IPS DF 6.9 (cell line): ENCODE measurements around the gene KRTAP4-16.
"Not testable (repeated sequence)": the region's sequence is repeated elsewhere in the genome, so short reads cannot be mapped to it uniquely, and the experiment has no call there.

ENCODE experiments used
- DNase-seq: peaks from one replicate; pipeline ENCODE4 v3.0.0-alpha.2; 2013; ENCODE audit warnings: low read depth, low spot score
- H3K27ac ChIP-seq: one replicate; pipeline ENCODE4 v1.5.1; 2013; ENCODE audit warnings: low read length, control low read depth
- H3K27me3 ChIP-seq: 2 replicates; pipeline ENCODE4 v1.6.1; 2013; ENCODE audit warnings: mild to moderate bottlenecking, low read length; ENCODE audit not compliant: control insufficient read depth, insufficient read depth
- H3K36me3 ChIP-seq: 2 replicates; pipeline ENCODE4 v1.6.1; 2013; ENCODE audit warnings: low read length; ENCODE audit not compliant: control insufficient read depth, insufficient read depth
- H3K4me1 ChIP-seq: 2 replicates; pipeline ENCODE4 v1.6.1; 2013; ENCODE audit warnings: low read length; ENCODE audit not compliant: control insufficient read depth, insufficient read depth
- H3K4me3 ChIP-seq: 2 replicates; pipeline ENCODE4 v1.5.1; 2013; ENCODE audit warnings: mild to moderate bottlenecking, low read length
- H3K9me3 ChIP-seq: 2 replicates; pipeline ENCODE4 v1.6.1; 2013; ENCODE audit warnings: low read length, inconsistent platforms; ENCODE audit not compliant: control insufficient read depth, insufficient read depth
- WGBS: extraction: QIAGEN DNeasy Blood & Tissue Kit; methylation state at CpG from one replicate; pipeline ENCODE4 v1.1.7; 2013; ENCODE audit warnings: mixed read lengths, missing lambda C conversion rate; ENCODE audit not compliant: insufficient read length, insufficient coverage; 5-methylcytosine and 5-hydroxymethylcytosine counted together

Gene KRTAP4-16

DNA sequence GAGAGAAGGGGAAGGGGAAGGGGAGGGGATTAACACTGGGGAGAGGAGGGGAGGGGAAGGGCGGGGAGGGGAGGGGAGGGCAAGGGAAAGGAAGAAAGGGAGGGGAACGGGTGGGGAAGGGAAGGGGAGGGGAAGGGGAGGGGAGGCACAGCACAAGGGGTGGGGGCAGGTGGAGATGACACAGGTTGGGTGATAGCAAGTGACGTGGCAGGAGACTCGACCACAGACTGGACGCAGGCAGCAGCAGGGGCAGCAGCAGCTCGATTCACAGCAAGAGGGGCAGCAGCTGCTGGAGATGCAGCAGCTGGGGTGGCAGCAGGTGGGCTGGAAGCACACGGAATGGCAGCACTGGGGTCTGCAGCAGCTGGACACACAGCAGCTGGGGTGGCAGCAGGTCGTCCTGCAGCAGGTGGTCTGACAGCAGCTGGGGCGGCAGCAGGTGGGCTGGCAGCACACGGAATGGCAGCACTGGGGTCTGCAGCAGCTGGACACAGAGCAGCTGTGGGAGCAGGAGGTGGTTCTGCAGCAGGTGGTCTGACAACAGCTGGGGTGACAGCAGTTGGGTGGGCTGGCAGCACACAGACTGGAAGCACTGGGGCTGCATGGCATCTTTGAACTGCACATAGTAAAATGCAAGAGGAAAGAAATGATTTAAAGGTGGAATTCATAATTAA, at the start of gene KRTAP4-16:
Gene KRTAP4-16, minus strand, starts transcription at position 624 of the 674 bp plus-strand sequence. Its CDS starts 0 bp downstream, at position 624.
- H3K9me3 ChIP-seq: no peaks in the 10 kb centered on the region
- WGBS: no CpG with 5 or more reads among the region's 10 CpGs

DNA sequence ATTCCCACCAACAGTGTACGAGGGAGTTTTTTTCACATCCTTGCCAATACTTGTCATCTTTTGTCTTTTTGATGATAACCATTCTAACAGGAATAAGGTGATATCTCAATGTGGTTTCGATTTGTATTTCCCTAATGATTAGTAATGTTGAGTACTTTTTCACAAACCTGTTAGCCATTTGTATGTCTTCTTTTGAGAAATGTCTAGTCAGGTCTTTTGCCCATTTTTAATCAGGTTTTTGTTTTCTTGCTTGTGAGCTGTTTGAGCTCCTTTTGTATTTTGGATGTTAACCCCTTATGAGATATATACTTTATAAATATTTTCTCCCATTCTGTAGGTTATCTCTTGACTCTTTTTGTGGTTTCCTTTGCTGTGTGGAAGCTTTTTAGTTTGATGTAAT, 49.5 kb upstream of the KRTAP4-16 start:
- Histone ChIP-seq H3K27ac (no peak overlapping the region), H3K36me3 (no peaks in the 10 kb centered on the region), H3K27me3 (no peaks in the 10 kb centered on the region), H3K4me1 (no peaks in the 10 kb centered on the region), H3K4me3 (no peak overlapping the region), H3K9me3 (no peaks in the 10 kb centered on the region)
- no CpG with 5 or more reads among the region's 2 CpGs for WGBS
- DNase-seq: no peak

More for the DNA sequence above, at the start of gene KRTAP4-16:
- Histone ChIP-seq H3K4me3 (no peak within 1 kb of the TSS), H3K36me3 (no peaks in the 10 kb centered on the region), H3K27ac (no peak within 1 kb of the TSS), H3K27me3 (no peaks in the 10 kb centered on the region), H3K4me1 (peaks cover 5% of the 10 kb centered on the region)
- no peak for DNase-seq

DNA sequence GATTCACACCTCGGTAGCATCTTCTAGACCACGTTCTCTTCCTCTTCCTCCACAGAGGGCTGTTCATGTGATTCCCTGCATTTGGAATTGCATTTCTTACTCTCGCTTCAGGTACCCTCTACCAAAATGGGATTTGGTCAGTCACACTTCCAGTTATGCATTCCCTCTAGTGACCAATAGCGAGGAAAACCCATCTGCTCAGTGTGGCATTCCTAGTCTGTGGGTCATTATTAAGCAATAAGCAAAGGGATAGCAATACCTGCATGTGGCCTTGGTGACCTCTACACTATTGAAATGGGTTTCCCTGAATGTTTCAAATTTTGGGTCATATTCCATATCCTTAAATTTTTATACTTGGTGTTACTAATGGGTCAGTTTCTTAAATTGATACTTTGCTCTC, 48.0 kb upstream of the KRTAP4-16 start:
- no peaks in the 10 kb centered on the region for H3K36me3 ChIP-seq
- no peaks in the 10 kb centered on the region for H3K9me3 ChIP-seq
- H3K27me3 ChIP-seq: no peaks in the 10 kb centered on the region
- WGBS: no CpG with 5 or more reads among the region's 4 CpGs
- no peaks in the 10 kb centered on the region for H3K4me1 ChIP-seq
- DNase-seq: no peak
- no peak overlapping the region for H3K27ac ChIP-seq
- H3K4me3 ChIP-seq: no peak overlapping the region

DNA sequence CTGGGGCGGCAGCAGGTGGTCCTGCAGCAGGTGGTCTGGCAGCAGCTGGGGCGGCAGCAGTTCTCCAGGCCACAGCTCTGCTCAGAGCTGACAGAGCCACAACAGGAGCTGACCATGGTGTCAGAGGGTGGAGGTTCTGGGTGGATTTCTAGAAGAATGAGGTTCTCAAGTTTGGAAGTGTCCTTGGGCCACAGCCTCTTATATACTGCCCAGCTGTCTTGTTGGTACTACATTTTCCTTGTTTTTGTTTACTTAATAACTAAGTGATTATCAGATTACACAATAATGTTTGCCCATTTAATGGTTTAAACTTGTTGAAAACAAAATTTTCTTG, 47.6 kb upstream of the KRTAP4-16 start, which contains the start of gene KRTAP4-5:
Gene KRTAP4-5, minus strand, starts transcription at position 174 of the 334 bp plus-strand sequence. Its CDS starts 58 bp downstream, at position 116.
- DNase-seq: no peak
- Histone ChIP-seq H3K27ac (no peak within 1 kb of the TSS), H3K4me3 (no peak within 1 kb of the TSS), H3K27me3 (no peaks in the 10 kb centered on the region), H3K36me3 (no peaks in the 10 kb centered on the region), H3K4me1 (no peaks in the 10 kb centered on the region), H3K9me3 (no peaks in the 10 kb centered on the region)
- no CpG with 5 or more reads among the region's 2 CpGs for WGBS

DNA sequence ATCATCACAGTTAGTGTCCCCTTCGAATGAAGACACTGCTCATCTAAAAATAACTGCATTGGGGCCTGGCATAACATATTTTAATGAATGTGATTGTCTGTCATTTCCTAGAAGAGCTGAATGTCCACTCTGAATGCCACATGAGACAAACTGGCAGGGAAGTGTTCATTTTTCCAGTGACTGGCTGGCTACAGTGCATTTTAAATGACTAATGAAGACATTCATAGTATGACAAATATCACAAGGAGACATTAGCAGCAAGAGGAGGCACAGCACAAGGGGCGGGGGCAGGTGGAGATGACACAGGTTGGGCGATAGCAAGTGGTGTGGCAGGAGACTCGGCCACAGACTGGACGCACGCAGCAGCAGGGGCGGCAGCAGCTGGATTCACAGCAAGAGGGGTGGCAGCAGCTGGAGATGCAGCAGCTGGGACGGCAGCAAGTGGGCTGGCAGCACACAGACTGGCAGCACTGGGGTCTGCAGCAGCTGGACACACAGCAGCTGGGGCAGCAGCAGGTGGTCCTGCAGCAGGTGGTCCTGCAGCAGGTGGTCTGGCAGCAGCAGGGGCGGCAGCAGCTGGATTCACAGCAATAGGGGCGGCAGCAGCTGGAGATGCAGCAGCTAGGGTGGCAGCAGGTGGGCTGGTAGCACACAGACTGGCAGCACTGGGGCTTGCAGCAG, 47.1 kb upstream of the KRTAP4-16 start:
- not testable (repeated sequence) for H3K36me3 ChIP-seq, H3K27me3 ChIP-seq, H3K4me3 ChIP-seq, H3K9me3 ChIP-seq, DNase-seq, H3K4me1 ChIP-seq, H3K27ac ChIP-seq
- WGBS: no CpG with 5 or more reads among the region's 10 CpGs

DNA sequence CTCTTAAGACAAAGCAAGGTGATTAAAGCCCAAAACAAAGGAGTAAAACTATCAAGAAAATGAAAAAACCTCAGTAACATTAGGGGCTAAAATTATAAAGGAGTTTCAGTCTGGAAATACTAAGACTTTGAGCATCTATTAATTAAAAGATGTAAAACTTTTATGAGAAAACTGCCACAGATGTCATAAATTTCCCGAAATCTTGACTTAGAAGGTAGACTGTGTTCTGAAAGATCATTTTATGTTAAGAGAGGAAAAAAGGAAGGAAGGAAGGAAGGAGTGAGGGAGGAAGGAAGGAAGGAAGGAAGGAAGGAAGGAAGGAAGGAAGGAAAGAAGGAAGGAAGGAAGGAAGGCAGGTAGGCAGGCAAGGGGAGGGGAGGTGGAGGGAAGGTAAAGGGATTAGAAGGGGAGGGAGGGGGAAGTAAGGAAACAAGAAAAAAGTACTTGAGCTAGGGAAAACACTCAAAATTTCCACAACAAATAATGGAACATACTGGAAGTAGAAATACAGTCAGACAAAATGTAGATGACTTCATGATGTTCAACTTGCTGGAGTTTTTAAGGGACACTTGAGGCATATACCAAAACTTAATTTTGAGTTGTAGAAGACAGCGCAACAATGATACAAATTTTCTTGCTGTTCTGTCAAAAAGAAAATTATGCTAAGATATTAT, 45.7 kb upstream of the KRTAP4-16 start:
- no peak overlapping the region for H3K27ac ChIP-seq
- H3K9me3 ChIP-seq: no peaks in the 10 kb centered on the region
- H3K27me3 ChIP-seq: no peaks in the 10 kb centered on the region
- no peaks in the 10 kb centered on the region for H3K36me3 ChIP-seq
- no peak for DNase-seq
- no peaks in the 10 kb centered on the region for H3K4me1 ChIP-seq
- no CpG with 5 or more reads among the region's 2 CpGs for WGBS
- H3K4me3 ChIP-seq: no peak overlapping the region

DNA sequence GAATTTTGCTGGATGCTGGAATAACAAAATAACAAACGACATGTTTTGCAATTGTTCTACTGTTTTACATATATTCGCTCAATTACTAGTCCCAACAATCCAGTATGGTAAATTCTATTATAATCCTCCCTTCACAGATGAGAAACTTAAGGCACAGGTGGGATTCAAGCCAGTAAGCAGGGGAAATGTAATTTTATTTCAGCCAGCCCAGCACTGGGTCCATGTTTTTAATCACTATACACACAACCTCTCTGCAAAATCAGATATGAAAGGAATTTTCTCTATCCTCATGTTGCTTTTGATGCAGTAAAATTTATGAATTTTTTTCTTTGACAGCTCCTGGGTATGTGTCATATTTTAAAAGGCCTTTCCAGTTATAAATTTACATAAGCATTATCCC, 43.3 kb upstream of the KRTAP4-16 start:
- Histone ChIP-seq H3K4me3 (no peak overlapping the region), H3K9me3 (no peaks in the 10 kb centered on the region), H3K27me3 (no peaks in the 10 kb centered on the region), H3K4me1 (no peaks in the 10 kb centered on the region), H3K27ac (no peak overlapping the region), H3K36me3 (no peaks in the 10 kb centered on the region)
- no peak for DNase-seq
- no CpG with 5 or more reads among the region's 2 CpGs for WGBS

DNA sequence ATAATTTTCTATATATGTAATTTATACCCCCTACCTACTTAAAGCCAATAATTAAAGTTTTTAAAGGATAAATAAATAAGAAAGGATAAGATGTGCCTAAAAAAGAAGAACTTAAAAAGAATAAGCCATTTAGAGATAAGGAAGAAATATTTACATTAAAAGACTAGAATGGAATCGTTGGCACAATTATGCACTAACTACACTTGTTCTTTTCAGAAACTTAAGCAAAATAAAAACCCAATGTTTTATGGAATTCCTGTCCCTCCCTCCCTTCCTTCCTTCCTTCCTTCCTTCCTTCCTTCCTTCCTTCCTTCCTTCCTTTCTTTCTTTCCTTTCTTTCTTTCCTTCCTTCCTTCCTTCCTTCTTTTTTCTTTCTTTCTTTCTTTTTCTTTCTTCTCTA, 42.8 kb upstream of the KRTAP4-16 start:
- H3K27me3 ChIP-seq: no peaks in the 10 kb centered on the region
- H3K36me3 ChIP-seq: no peaks in the 10 kb centered on the region
- no peaks in the 10 kb centered on the region for H3K4me1 ChIP-seq
- H3K27ac ChIP-seq: no peak overlapping the region
- no peak overlapping the region for H3K4me3 ChIP-seq
- no CpG with 5 or more reads among the region's 1 CpG for WGBS
- H3K9me3 ChIP-seq: no peaks in the 10 kb centered on the region
- DNase-seq: no peak

DNA sequence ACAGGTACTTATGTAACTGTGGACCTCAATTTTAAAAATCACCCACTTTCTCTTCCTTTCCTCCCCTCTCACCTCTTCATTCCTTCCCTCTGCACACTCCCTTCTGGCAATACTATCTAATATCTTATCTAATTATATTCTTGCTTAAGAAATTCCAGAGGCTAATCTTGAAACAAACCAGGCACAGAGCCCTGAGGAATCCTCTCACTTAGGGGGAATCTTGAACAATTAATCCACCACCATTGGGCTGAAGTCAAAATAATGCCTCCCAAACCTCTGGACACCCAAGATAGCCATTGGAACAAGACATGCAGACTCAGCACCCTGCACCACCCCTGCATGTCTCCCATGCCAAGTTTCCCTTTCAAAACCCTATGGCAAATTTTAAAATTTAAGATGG, 39.4 kb upstream of the KRTAP4-16 start:
- H3K27ac ChIP-seq: no peak overlapping the region
- no peak overlapping the region for H3K4me3 ChIP-seq
- H3K27me3 ChIP-seq: no peaks in the 10 kb centered on the region
- H3K4me1 ChIP-seq: no peaks in the 10 kb centered on the region
- no peaks in the 10 kb centered on the region for H3K36me3 ChIP-seq
- no peak for DNase-seq
- H3K9me3 ChIP-seq: no peaks in the 10 kb centered on the region

DNA sequence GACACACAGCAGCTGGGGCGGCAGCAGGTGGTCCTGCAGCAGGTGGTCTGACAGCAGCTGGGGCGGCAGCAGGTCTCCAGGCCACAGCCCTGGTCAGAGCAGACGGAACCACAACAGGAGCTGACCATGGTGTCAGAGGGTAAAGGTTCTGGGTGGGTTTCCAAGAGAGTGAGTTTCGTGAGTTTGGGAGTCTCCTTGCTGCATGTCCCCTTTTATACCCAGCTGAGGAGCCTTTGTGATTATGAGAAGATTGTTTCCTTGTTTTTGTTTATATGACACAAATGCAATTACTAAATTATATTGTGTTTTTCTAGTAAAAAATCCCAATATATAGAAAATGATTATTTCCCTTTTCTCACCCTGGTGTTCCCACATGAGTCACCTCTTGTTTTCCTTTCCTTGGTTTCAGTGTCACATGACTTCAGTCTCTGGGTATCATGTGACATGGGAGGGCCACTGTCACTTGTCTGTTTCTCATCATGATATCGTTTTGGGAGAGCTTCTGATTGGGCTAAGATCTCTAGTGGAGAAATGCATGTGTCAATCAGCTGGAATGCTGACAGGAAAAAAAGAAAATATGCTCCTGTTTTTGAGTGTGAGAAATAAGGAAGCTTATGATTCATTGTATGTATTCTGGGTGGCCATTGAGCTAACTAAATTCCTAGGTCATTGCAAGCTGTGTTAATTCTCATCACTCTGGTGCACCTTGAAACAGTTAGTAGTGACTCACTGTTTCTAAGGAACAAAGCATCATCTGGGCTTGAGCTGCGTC, 38.5 kb upstream of the KRTAP4-16 start, which contains the start of gene KRTAP4-6:
Gene KRTAP4-6, minus strand, starts transcription at position 185 of the 772 bp plus-strand sequence. Its CDS starts 57 bp downstream, at position 128.
- Histone ChIP-seq H3K4me3 (no peak within 1 kb of the TSS), H3K4me1 (no peaks in the 10 kb centered on the region), H3K36me3 (no peaks in the 10 kb centered on the region), H3K27me3 (no peaks in the 10 kb centered on the region), H3K27ac (no peak within 1 kb of the TSS), H3K9me3 (no peaks in the 10 kb centered on the region)
- no CpG with 5 or more reads among the region's 6 CpGs for WGBS
- DNase-seq: no peak
